OCI-LY1 (cell line): Measurements from ENCODE around the gene CRK.
"Not testable (repeated sequence)": the region's sequence is repeated elsewhere in the genome, so short reads cannot be mapped to it uniquely, and the experiment has no call there.

ENCODE experiments used
- H2AFZ ChIP-seq: fragments of 200-600 bp; sonication (generic), shearing (Covaris generic); 2 replicates; pipeline ENCODE4 v1.6.0; 2014; ENCODE audit warnings: antibody characterized with exemption, mild to moderate bottlenecking, low read length
- H3F3A ChIP-seq: fragments of 200-600 bp; sonication (generic), shearing (Covaris generic); 2 replicates; pipeline ENCODE4 v1.6.0; 2014; ENCODE audit warnings: mild to moderate bottlenecking, antibody characterized with exemption, low read length, moderate library complexity; ENCODE audit not compliant: insufficient read depth
- H3K27ac ChIP-seq: fragments of 200-600 bp; sonication (generic); 2 replicates; pipeline ENCODE4 v1.5.1; 2014; ENCODE audit warnings: low read length, mixed run types, mild to moderate bottlenecking, low read depth; ENCODE audit not compliant: poor library complexity, severe bottlenecking
- H3K27me3 ChIP-seq: fragments of 200-600 bp; sonication (generic); 2 replicates; pipeline ENCODE4 v1.6.0; 2014; ENCODE audit warnings: antibody characterized with exemption, mild to moderate bottlenecking, low read length, moderate library complexity; ENCODE audit not compliant: insufficient read depth
- H3K36me3 ChIP-seq: fragments of 200-600 bp; sonication (generic); 2 replicates; pipeline ENCODE4 v1.6.1; 2014; ENCODE audit warnings: mild to moderate bottlenecking, antibody characterized with exemption, low read length, moderate library complexity, mixed read lengths; ENCODE audit not compliant: insufficient read depth
- H3K4me1 ChIP-seq: fragments of 200-600 bp; sonication (generic); 2 replicates; pipeline ENCODE4 v1.5.1; 2014; ENCODE audit warnings: mild to moderate bottlenecking, low read length, moderate library complexity; ENCODE audit not compliant: insufficient read depth, severe bottlenecking
- H3K4me2 ChIP-seq: fragments of 200-600 bp; sonication (generic), shearing (Covaris generic); 2 replicates; pipeline ENCODE4 v1.6.1; 2014; ENCODE audit warnings: low read length
- H3K4me3 ChIP-seq: fragments of 200-600 bp; sonication (generic); 2 replicates; pipeline ENCODE4 v1.5.1; 2014; ENCODE audit warnings: low read length, low read depth, mild to moderate bottlenecking, mixed read lengths; ENCODE audit not compliant: poor library complexity, severe bottlenecking
- H3K79me2 ChIP-seq: fragments of 200-600 bp; shearing (Covaris generic); 2 replicates; pipeline ENCODE4 v1.6.1; 2016; ENCODE audit warnings: mixed run types, low read length, mixed read lengths; ENCODE audit not compliant: insufficient read depth
- H3K9ac ChIP-seq: fragments of 200-600 bp; sonication (generic), shearing (Covaris generic); 2 replicates; pipeline ENCODE4 v1.6.1; 2014; ENCODE audit warnings: mild to moderate bottlenecking, low read length, mixed read lengths
- H3K9me2 ChIP-seq: fragments of 200-600 bp; sonication (generic), shearing (Covaris generic); 2 replicates; pipeline ENCODE4 v1.6.1; 2014; ENCODE audit warnings: low read depth, mild to moderate bottlenecking, low read length, mixed read lengths
- H3K9me3 ChIP-seq: fragments of 200-600 bp; shearing (Covaris generic); 2 replicates; pipeline ENCODE4 v1.6.1; 2014; ENCODE audit warnings: low read length, mixed read lengths
- H4K20me1 ChIP-seq: fragments of 200-600 bp; sonication (generic), shearing (Covaris generic); 2 replicates; pipeline ENCODE4 v1.6.0; 2016; ENCODE audit warnings: mild to moderate bottlenecking, low read length; ENCODE audit not compliant: insufficient read depth
- EZH2 ChIP-seq: fragments of 200-600 bp; sonication (generic), shearing (Covaris generic); IDR thresholded peaks from 2 replicates; pipeline ENCODE4 v1.8.0; 2017; ENCODE audit warnings: borderline replicate concordance, mixed run types, mild to moderate bottlenecking, antibody characterized with exemption, low read length, moderate library complexity, mixed read lengths
- TF ChIP-seq, protein P1 (sequence below): fragments of 200-600 bp; sonication (generic), shearing (Covaris generic); IDR thresholded peaks from 2 replicates; pipeline ENCODE4 v1.5.1; 2017; ENCODE audit warnings: mild to moderate bottlenecking, antibody characterized with exemption, low read length, moderate library complexity, mixed read lengths

Gene CRK

DNA sequence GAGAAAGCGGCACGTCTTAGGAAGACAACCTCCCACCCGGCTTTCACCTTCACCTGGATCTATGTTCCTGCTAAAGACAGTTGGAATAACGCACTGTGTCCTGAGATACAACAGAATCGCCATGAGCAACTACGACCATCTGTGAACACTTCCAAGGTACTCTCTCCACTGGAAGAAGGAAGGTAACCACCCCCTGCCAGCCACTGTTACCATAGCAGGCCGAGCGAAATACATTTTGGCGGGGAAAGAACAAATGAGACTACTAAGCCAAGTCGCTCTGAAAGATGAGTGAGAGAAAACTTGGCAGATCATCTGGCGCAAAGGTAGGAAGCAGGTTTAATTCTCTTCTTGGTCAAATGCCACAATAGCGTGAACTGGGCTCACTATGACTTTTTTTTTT is 9.8 kb downstream of the CRK start:
- Histone ChIP-seq H3F3A (no peaks in the 10 kb centered on the region), H3K9ac (no peak overlapping the region), H3K4me1 (no peaks in the 10 kb centered on the region), H2AFZ (no peak overlapping the region), H3K27ac (no peak overlapping the region), H3K36me3 (peaks cover 16% of the 10 kb centered on the region), H4K20me1 (no peaks in the 10 kb centered on the region), H3K79me2 (peaks cover 58% of the 10 kb centered on the region), H3K4me2 (no peak overlapping the region), H3K4me3 (no peak overlapping the region), H3K9me3 (no peaks in the 10 kb centered on the region), H3K9me2 (no peaks in the 10 kb centered on the region), H3K27me3 (no peaks in the 10 kb centered on the region)
- TF ChIP-seq, protein P1, sequence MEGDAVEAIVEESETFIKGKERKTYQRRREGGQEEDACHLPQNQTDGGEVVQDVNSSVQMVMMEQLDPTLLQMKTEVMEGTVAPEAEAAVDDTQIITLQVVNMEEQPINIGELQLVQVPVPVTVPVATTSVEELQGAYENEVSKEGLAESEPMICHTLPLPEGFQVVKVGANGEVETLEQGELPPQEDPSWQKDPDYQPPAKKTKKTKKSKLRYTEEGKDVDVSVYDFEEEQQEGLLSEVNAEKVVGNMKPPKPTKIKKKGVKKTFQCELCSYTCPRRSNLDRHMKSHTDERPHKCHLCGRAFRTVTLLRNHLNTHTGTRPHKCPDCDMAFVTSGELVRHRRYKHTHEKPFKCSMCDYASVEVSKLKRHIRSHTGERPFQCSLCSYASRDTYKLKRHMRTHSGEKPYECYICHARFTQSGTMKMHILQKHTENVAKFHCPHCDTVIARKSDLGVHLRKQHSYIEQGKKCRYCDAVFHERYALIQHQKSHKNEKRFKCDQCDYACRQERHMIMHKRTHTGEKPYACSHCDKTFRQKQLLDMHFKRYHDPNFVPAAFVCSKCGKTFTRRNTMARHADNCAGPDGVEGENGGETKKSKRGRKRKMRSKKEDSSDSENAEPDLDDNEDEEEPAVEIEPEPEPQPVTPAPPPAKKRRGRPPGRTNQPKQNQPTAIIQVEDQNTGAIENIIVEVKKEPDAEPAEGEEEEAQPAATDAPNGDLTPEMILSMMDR: no peak
- TF ChIP-seq EZH2: no peak

DNA sequence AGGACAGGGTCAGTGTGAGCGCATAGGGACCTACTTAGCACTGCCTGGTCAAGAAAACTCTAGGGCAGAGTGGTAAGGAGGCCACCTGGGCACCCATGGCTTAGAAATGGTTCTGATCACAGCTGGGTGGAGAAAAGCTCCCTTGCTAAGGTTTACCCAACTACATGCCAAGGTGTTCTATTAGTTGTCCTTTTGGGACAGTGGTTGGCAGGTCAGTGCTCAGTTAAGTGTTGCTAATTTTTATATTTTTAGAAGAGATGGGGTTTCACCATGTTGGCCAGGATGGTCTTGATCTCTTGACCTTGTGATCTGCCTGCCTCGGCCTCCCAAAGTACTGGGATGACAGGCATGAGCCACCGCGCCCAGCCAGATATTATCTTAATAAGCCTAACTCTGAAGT is 10.3 kb downstream of the CRK start:
- not testable (repeated sequence) for H3K9ac ChIP-seq, H3K9me3 ChIP-seq, H3K4me1 ChIP-seq, H3F3A ChIP-seq, H2AFZ ChIP-seq, H3K9me2 ChIP-seq, H3K4me2 ChIP-seq, H3K27ac ChIP-seq, H3K4me3 ChIP-seq, H4K20me1 ChIP-seq, H3K27me3 ChIP-seq
- peaks cover 20% of the 10 kb centered on the region for H3K36me3 ChIP-seq
- H3K79me2 ChIP-seq: peaks cover 57% of the 10 kb centered on the region

DNA sequence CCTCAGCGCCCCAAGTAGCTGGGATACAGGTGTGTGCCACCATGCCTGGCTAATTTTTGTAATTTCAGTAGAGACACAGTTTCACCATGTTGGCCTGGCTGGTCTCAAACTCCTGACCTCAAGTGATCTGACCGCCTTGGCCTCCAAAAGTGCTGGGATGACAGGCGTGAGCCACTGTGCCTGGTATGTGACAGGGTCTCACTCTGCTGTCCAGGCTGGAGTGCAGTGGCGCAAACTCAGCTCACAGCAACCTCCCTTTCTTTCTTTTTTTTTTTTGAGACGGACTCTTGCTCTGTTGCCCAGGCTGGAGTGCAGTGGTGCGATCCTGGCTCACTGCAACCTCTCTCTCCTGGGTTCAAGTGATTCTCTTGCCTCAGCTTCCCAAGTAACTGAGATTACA is 13.3 kb downstream of the CRK start:
- H3K27ac ChIP-seq, H3F3A ChIP-seq, H4K20me1 ChIP-seq, H3K4me3 ChIP-seq, H3K36me3 ChIP-seq, H3K4me1 ChIP-seq, H3K27me3 ChIP-seq, H2AFZ ChIP-seq, H3K9me2 ChIP-seq, H3K9me3 ChIP-seq, H3K9ac ChIP-seq, H3K4me2 ChIP-seq: not testable (repeated sequence)
- H3K79me2 ChIP-seq: peaks cover 37% of the 10 kb centered on the region

DNA sequence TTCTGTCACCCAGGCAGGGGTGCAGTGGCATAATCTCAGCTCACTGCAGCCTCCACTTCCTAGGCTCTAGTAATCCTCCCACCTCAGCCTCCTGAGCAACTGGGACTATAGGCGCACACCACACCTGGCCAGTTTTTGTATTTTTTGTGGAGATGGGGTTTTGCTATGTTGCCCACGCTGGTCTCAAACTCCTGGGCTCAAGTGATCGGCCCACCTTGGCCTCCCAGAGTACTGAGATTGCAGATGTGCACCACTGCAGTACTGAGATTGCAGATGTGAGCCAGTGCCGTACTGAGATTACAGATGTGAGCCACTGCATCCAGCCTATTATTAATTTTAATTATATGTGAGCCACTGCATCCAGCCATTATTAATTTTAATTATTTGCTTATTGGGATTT is 13.8 kb downstream of the CRK start:
- Histone ChIP-seq H3K9ac (no peak overlapping the region), H2AFZ (no peak overlapping the region), H3K79me2 (peaks cover 32% of the 10 kb centered on the region), H3F3A (no peaks in the 10 kb centered on the region), H3K4me1 (no peaks in the 10 kb centered on the region), H3K4me2 (no peak overlapping the region), H3K36me3 (peaks cover 7% of the 10 kb centered on the region), H4K20me1 (no peaks in the 10 kb centered on the region), H3K9me3 (no peaks in the 10 kb centered on the region), H3K27ac (no peak overlapping the region), H3K27me3 (no peaks in the 10 kb centered on the region), H3K4me3 (no peak overlapping the region), H3K9me2 (no peaks in the 10 kb centered on the region)
- TF ChIP-seq EZH2: no peak
- TF ChIP-seq, protein P1: no peak
